K562 (cell line): Measurements from ENCODE around the gene ZNF668. TPM values are rescaled to one million over a fixed set of nuclear protein-coding genes. Genes with fewer than 3 reads are reported as not detected.
A peak's percentile ranks its signal among the peaks of the same experiment; 100 is the strongest.

Experiments used
- CBX1 ChIP-seq: sonication (generic); IDR thresholded peaks from 2 replicates; pipeline ENCODE4 v1.6.1; 2016; ENCODE audit warnings: antibody characterized with exemption, low read depth, mild to moderate bottlenecking
- CBX8 ChIP-seq: fragments of 200-600 bp; sonication (generic); IDR thresholded peaks from 2 replicates; pipeline ENCODE4 v1.6.1; 2012; ENCODE audit warnings: borderline replicate concordance, mixed run types, low read depth, mild to moderate bottlenecking, moderate library complexity, mixed read lengths, low read length, control low read depth, inconsistent platforms; ENCODE audit not compliant: poor library complexity, severe bottlenecking; ENCODE audit errors: extremely low read depth
- CC2D1A ChIP-seq: fragments of 450-650 bp; IDR thresholded peaks from 2 replicates; pipeline ENCODE4 v1.6.1; 2017; ENCODE audit warnings: mild to moderate bottlenecking
- CHD2 ChIP-seq: IDR thresholded peaks from 2 replicates; pipeline ENCODE4 v1.6.1; 2011; ENCODE audit warnings: low read depth, low read length
- EHMT2 ChIP-seq: fragments of 450-650 bp; IDR thresholded peaks from 2 replicates; pipeline ENCODE4 v1.6.1; 2018; ENCODE audit warnings: antibody characterized with exemption
- ETV5 ChIP-seq: sonication (generic); formaldehyde crosslinking; IDR thresholded peaks from 2 replicates; pipeline ENCODE4 v1.4.0; 2020; ENCODE audit warnings: low read depth, mild to moderate bottlenecking, missing genetic modification reagents
- HDAC2 ChIP-seq: fragments of 450-650 bp; IDR thresholded peaks from 2 replicates; pipeline ENCODE4 v1.6.1; 2016; ENCODE audit warnings: mild to moderate bottlenecking
- NFIX ChIP-seq: fragments of 250-450 bp; sonication (Bioruptor Pico); IDR thresholded peaks from 2 replicates; pipeline ENCODE4 v1.4.0; 2020; ENCODE audit warnings: low read depth, mild to moderate bottlenecking, moderate library complexity
- NR2C1 ChIP-seq, 2 experiments: fragments of 450-650 bp; IDR thresholded peaks; 2 replicates each; pipeline ENCODE4 v1.6.1; 2017; ENCODE audit warnings: mild to moderate bottlenecking in 2 of 2, antibody characterized with exemption in 1 of 2, inconsistent platforms in 1 of 2, missing compliant biosample characterization in 1 of 2, missing genetic modification characterization in 1 of 2
- NR3C1 ChIP-seq: sonication (generic); formaldehyde crosslinking; IDR thresholded peaks from 2 replicates; pipeline ENCODE4 v1.8.1; 2022; ENCODE audit warnings: missing genetic modification reagents
- PHF8 ChIP-seq: fragments of 200-600 bp; sonication (generic); IDR thresholded peaks from 2 replicates; pipeline ENCODE4 v1.6.1; 2012; ENCODE audit warnings: mixed run types, mild to moderate bottlenecking, inconsistent platforms, low read length, moderate library complexity, borderline replicate concordance
- PTTG1 ChIP-seq: fragments of 450-650 bp; IDR thresholded peaks from 2 replicates; pipeline ENCODE4 v1.6.1; 2016; ENCODE audit warnings: low read depth, mild to moderate bottlenecking, missing genetic modification characterization, missing compliant biosample characterization
- SUPT5H ChIP-seq: fragments of 450-650 bp; IDR thresholded peaks from 2 replicates; pipeline ENCODE4 v1.6.1; 2016
- TOE1 ChIP-seq, 2 experiments: fragments of 450-650 bp in 1 of 2; sonication (generic) in 1 of 2; formaldehyde crosslinking in 1 of 2; IDR thresholded peaks; 2 replicates each; pipeline versions ENCODE4 v1.7.1 to v1.8.0; 2016 to 2022; ENCODE audit warnings: borderline replicate concordance in 2 of 2, mild to moderate bottlenecking in 2 of 2, antibody characterized with exemption in 1 of 2, inconsistent platforms in 1 of 2, low read depth in 1 of 2, missing genetic modification reagents in 1 of 2, moderate library complexity in 1 of 2
- polyA plus RNA-seq, 8 experiments: library from polyadenylated mRNA; depleted of rRNA in 4 of 8; stranded (reverse) in 5 of 8; unstranded in 3 of 8; fragments of >200 nt; fragmentation: Nextera tagmentation in 2 of 8; fragmentation: Illumina TruSeq in 1 of 8; extraction: Ambion mirVana in 2 of 8; extraction: Trizol in 1 of 8; gene quantifications; 2 replicates each; pipeline versions ENCODE4 v1.2.1 to v1.2.3, GENCODE V29; 2011 to 2014; ENCODE audit warnings: inconsistent platforms in 1 of 8, missing spikeins in 1 of 8
- total RNA-seq, 7 experiments: library from RNA; depleted of rRNA in 6 of 7; stranded (reverse); fragments of >200 nt in 6 of 7; fragmentation: Illumina TruSeq in 2 of 7; extraction: Trizol in 2 of 7; gene quantifications; 2 replicates each; pipeline versions ENCODE4 v1.2.1 to v1.2.3, GENCODE V29; 2011 to 2021; ENCODE audit warnings: low replicate concordance in 1 of 7
- TF ChIP-seq, protein P1 (sequence below): IDR thresholded peaks from 2 replicates; pipeline ENCODE4 v1.6.1; 2011; ENCODE audit not compliant: insufficient read length; ENCODE audit errors: extremely low read depth
- TF ChIP-seq, protein P2 (sequence below): fragments of 200-400 bp; formaldehyde crosslinking; IDR thresholded peaks from 2 replicates; pipeline ENCODE4 v1.6.1; 2017; ENCODE audit warnings: mild to moderate bottlenecking, low read depth, low read length, moderate library complexity
- TF ChIP-seq, protein P3 (sequence below): fragments of 450-650 bp; IDR thresholded peaks from 2 replicates; pipeline ENCODE4 v1.6.1; 2016; ENCODE audit warnings: borderline replicate concordance
- TF ChIP-seq, protein P4 (sequence below): fragments of 450-650 bp; formaldehyde crosslinking; conservative IDR thresholded peaks from 2 replicates; pipeline ENCODE4 v1.4.0; 2022; ENCODE audit warnings: mild to moderate bottlenecking, missing genetic modification characterization
- TF ChIP-seq, protein P5 (sequence below): fragments of 450-650 bp; IDR thresholded peaks from one replicate; pipeline ENCODE4 v1.6.1; 2018; ENCODE audit warnings: mild to moderate bottlenecking, moderate library complexity; ENCODE audit not compliant: partially characterized antibody

The ZNF668 gene
- total and polyA plus RNA-seq, 9 of the 15 experiments (the other 6 are each of a cell fraction or from before 2014, with no cell fraction given) = 0.04 to 15.3 (median 3.8) TPM; not detected in 1

DNA sequence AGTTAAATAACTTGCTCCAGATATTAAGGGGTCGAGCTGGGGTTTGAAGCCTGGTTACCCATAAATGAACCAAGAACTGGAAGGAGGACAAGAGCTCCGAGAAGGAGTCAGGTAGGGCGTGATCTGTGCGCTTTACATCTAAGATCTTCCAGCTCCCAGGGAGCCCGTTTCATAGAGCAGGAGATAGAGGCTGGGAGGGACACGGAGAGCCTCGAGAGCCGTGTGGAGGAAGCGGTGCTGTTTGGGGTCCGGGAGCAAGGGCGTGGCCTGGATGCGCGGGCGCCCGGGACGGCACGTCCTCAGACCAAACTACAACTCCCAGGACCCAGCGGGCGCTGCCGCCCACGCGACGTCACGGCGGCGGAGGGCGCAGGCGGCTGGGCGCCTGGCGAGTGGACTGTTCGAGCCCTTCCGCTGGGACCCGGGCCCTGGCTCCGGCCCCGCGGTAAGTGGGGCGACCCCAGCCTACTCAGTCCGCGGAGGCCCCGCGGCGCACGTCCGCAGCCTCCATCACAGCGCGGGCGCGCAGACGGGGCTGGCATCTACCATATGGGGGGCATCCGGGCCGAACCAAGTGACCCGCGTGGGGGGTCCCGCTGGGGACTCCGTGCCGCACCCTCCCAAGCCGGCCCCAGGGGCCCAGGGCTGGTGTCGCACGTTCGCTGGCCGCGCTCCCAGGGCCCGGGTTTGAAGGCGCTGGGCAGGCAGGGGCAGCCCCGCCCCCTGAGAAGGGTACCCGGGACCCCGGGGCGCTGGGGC, 34.2 kb upstream of the ZNF668 start, which contains the start of gene BCKDK (continued):
- TF ChIP-seq, protein P1, sequence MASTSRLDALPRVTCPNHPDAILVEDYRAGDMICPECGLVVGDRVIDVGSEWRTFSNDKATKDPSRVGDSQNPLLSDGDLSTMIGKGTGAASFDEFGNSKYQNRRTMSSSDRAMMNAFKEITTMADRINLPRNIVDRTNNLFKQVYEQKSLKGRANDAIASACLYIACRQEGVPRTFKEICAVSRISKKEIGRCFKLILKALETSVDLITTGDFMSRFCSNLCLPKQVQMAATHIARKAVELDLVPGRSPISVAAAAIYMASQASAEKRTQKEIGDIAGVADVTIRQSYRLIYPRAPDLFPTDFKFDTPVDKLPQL = no peak
- TF ChIP-seq PTTG1 (tag) (no peak), EHMT2 (no peak), TOE1 (IDR thresholded peaks at IDR 0.05; ENCODE audit: borderline replicate concordance) (no peak), TOE1 (CRISPR knock-in tag; IDR thresholded peaks at IDR 0.05; ENCODE audit: borderline replicate concordance, low read depth) (no peak), NFIX (CRISPR knock-in tag) (no peak), ETV5 (CRISPR knock-in tag) (no peak), CC2D1A (no peak), HDAC2 (no peak), SUPT5H (peak; percentile 61; the same call in 1 of the 2 replicates), NR3C1 (CRISPR knock-in tag) (no peak), CBX8 (no peak), NR2C1 (IDR thresholded peaks at IDR 0.05) (no peak), NR2C1 (tag; IDR thresholded peaks at IDR 0.05) (no peak), CBX1 (0 out of 2 replicates have a peak, but pooled peaks have one; percentile 25), CHD2 (no peak), PHF8 (peak; percentile 78; the same call in 1 of the 2 replicates)
- TF ChIP-seq, protein P2, sequence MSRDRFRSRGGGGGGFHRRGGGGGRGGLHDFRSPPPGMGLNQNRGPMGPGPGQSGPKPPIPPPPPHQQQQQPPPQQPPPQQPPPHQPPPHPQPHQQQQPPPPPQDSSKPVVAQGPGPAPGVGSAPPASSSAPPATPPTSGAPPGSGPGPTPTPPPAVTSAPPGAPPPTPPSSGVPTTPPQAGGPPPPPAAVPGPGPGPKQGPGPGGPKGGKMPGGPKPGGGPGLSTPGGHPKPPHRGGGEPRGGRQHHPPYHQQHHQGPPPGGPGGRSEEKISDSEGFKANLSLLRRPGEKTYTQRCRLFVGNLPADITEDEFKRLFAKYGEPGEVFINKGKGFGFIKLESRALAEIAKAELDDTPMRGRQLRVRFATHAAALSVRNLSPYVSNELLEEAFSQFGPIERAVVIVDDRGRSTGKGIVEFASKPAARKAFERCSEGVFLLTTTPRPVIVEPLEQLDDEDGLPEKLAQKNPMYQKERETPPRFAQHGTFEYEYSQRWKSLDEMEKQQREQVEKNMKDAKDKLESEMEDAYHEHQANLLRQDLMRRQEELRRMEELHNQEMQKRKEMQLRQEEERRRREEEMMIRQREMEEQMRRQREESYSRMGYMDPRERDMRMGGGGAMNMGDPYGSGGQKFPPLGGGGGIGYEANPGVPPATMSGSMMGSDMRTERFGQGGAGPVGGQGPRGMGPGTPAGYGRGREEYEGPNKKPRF = no peak
- TF ChIP-seq, protein P3, sequence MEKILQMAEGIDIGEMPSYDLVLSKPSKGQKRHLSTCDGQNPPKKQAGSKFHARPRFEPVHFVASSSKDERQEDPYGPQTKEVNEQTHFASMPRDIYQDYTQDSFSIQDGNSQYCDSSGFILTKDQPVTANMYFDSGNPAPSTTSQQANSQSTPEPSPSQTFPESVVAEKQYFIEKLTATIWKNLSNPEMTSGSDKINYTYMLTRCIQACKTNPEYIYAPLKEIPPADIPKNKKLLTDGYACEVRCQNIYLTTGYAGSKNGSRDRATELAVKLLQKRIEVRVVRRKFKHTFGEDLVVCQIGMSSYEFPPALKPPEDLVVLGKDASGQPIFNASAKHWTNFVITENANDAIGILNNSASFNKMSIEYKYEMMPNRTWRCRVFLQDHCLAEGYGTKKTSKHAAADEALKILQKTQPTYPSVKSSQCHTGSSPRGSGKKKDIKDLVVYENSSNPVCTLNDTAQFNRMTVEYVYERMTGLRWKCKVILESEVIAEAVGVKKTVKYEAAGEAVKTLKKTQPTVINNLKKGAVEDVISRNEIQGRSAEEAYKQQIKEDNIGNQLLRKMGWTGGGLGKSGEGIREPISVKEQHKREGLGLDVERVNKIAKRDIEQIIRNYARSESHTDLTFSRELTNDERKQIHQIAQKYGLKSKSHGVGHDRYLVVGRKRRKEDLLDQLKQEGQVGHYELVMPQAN = no peak
- TF ChIP-seq, protein P4, sequence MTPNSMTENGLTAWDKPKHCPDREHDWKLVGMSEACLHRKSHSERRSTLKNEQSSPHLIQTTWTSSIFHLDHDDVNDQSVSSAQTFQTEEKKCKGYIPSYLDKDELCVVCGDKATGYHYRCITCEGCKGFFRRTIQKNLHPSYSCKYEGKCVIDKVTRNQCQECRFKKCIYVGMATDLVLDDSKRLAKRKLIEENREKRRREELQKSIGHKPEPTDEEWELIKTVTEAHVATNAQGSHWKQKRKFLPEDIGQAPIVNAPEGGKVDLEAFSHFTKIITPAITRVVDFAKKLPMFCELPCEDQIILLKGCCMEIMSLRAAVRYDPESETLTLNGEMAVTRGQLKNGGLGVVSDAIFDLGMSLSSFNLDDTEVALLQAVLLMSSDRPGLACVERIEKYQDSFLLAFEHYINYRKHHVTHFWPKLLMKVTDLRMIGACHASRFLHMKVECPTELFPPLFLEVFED (CRISPR knock-in tag) = no peak
- TF ChIP-seq, protein P5, sequence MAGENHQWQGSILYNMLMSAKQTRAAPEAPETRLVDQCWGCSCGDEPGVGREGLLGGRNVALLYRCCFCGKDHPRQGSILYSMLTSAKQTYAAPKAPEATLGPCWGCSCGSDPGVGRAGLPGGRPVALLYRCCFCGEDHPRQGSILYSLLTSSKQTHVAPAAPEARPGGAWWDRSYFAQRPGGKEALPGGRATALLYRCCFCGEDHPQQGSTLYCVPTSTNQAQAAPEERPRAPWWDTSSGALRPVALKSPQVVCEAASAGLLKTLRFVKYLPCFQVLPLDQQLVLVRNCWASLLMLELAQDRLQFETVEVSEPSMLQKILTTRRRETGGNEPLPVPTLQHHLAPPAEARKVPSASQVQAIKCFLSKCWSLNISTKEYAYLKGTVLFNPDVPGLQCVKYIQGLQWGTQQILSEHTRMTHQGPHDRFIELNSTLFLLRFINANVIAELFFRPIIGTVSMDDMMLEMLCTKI = no peak
